ENCODE data around the gene PELI2. TPM values are rescaled to one million over a fixed set of nuclear protein-coding genes. Genes with fewer than 3 reads are reported as not detected.

Gene PELI2
- total RNA-seq, 1 experiment from 2014 or later: 2.0 TPM

GRCh38 chr14:56208520-56208919 is 90.3 kb downstream of the PELI2 start:
- H3K4me1 ChIP-seq (ENCODE audit: control insufficient read depth in 1 of 2, insufficient read depth in 2 of 2, low read length in 2 of 2): no peaks in the 10 kb centered on the region
- no peak overlapping the region for H3K4me3 ChIP-seq (replicated peaks in 1 of 2; ENCODE audit: low read depth in 1 of 2, low read length in 2 of 2)
- H3K79me2 ChIP-seq (ENCODE audit: insufficient read depth, low read length): no peaks in the 10 kb centered on the region
- ChIA-PET CTCF (no interaction called here), POLR2A (no interaction called here), RAD21 (ENCODE audit: low non-redundant PET in 1 of 2, low total read pairs in 2 of 2, uncharacterized antibody in 2 of 2, unreplicated experiment in 2 of 2) (no interaction called here)
- TF ChIP-seq ATF3 (IDR thresholded peaks at IDR 0.05): no peak
- TF ChIP-seq EZH2phosphoT487 (IDR thresholded peaks at IDR 0.05; ENCODE audit: borderline replicate concordance): no peak
- TF ChIP-seq RAD21 (IDR thresholded peaks at IDR 0.05; ENCODE audit: low read depth): no peak
- no peak for TF ChIP-seq MAX (IDR thresholded peaks at IDR 0.05)
- no peak for TF ChIP-seq CTCF (IDR thresholded peaks at IDR 0.05 in 2 of 3, conservative IDR thresholded peaks at IDR 0.05 in 1 of 3; ENCODE audit: borderline replicate concordance in 1 of 3, insufficient read depth in 1 of 3, low read depth in 2 of 3, low read length in 2 of 3)
- no peak for TF ChIP-seq REST (IDR thresholded peaks at IDR 0.05; ENCODE audit: low read depth)
- TF ChIP-seq ELF1 (IDR thresholded peaks at IDR 0.05; ENCODE audit: borderline replicate concordance, low read depth): no peak
- no peak for TF ChIP-seq EZH2 (IDR thresholded peaks at IDR 0.05)
- TF ChIP-seq SIN3A (IDR thresholded peaks at IDR 0.05; ENCODE audit: low read depth): no peak
- TF ChIP-seq CBX3 (IDR thresholded peaks at IDR 0.05; ENCODE audit: low read depth): no peak
- no peak overlapping the region for H3K9ac ChIP-seq (ENCODE audit: low read length)
- DNase-seq (ENCODE audit: low read depth, low spot score): no peak
- H3K9me2 ChIP-seq (ENCODE audit: insufficient read depth): no peaks in the 10 kb centered on the region
- no peaks in the 10 kb centered on the region for H3K36me3 ChIP-seq (ENCODE audit: control insufficient read depth in 1 of 2, insufficient read depth in 2 of 2, low read length in 2 of 2)
- intact Hi-C loops (cut with micrococcal nuclease): no loop called here
- no peak overlapping the region for H2AFZ ChIP-seq (ENCODE audit: low read depth, low read length, poor library complexity, severe bottlenecking)
- peaks cover 49% of the 10 kb centered on the region for H3K27me3 ChIP-seq (ENCODE audit: insufficient read depth, low read length)
- H3K9me3 ChIP-seq (ENCODE audit: control insufficient read depth in 1 of 2, insufficient read depth in 1 of 2, low read depth in 1 of 2, low read length in 2 of 2): no peaks in the 10 kb centered on the region
- BruUV-seq (replicated peaks): no TSS peak
- ATAC-seq: no peak
- no peak overlapping the region for H3K27ac ChIP-seq (ENCODE audit: low read depth, low read length)
- H3K4me2 ChIP-seq (ENCODE audit: low read length): no peak overlapping the region
- H4K20me1 ChIP-seq (ENCODE audit: insufficient read depth): no peaks in the 10 kb centered on the region
